Small intestine (tissue), 7 donors: ENCODE measurements around the gene GOLGA8A. TPM values are rescaled to one million over a fixed set of nuclear protein-coding genes. Genes with fewer than 3 reads are reported as not detected.

ENCODE experiments used
- DNase-seq, 2 donors: peaks; one replicate each; pipeline versions ENCODE4 v3.0.0 to v3.0.0-alpha.2; 2013
- FAIRE-seq: peaks from 2 replicates; lab custom pipeline; 2012; peaks lifted over from hg19 to GRCh38; lab: Jason Lieb, UNC
- H3K27ac ChIP-seq, 3 donors: one replicate each; pipeline ENCODE4 v1.5.1; 2013; ENCODE audit warnings: low read length in 2 of 3, mild to moderate bottlenecking in 2 of 3, control low read depth in 1 of 3, inconsistent platforms in 1 of 3, low read depth in 1 of 3, moderate library complexity in 1 of 3
- H3K27me3 ChIP-seq, 3 donors: one replicate each; pipeline ENCODE4 v1.6.1; 2013; ENCODE audit warnings: low read length in 3 of 3, inconsistent platforms in 1 of 3; ENCODE audit not compliant: control insufficient read depth in 3 of 3, insufficient read depth in 3 of 3
- H3K36me3 ChIP-seq, 3 donors: one replicate each; pipeline ENCODE4 v1.6.1; 2013; ENCODE audit warnings: low read length in 3 of 3, inconsistent platforms in 1 of 3, low read depth in 1 of 3, mild to moderate bottlenecking in 1 of 3, moderate library complexity in 1 of 3; ENCODE audit not compliant: control insufficient read depth in 3 of 3, insufficient read depth in 2 of 3
- H3K4me1 ChIP-seq, 3 donors: one replicate each; pipeline ENCODE4 v1.6.1; 2013; ENCODE audit warnings: low read length in 2 of 3, inconsistent platforms in 1 of 3, low read depth in 1 of 3, mild to moderate bottlenecking in 1 of 3, moderate library complexity in 1 of 3; ENCODE audit not compliant: control insufficient read depth in 3 of 3, insufficient read depth in 2 of 3
- H3K4me3 ChIP-seq, 3 donors: one replicate each; pipeline ENCODE4 v1.5.1; 2013; ENCODE audit warnings: low read length in 3 of 3, control low read depth in 1 of 3, inconsistent platforms in 1 of 3, low read depth in 1 of 3, mild to moderate bottlenecking in 1 of 3, moderate library complexity in 1 of 3
- H3K9me3 ChIP-seq, 2 donors: one replicate each; pipeline ENCODE4 v1.6.1; 2013; ENCODE audit warnings: low read depth in 1 of 2, low read length in 1 of 2; ENCODE audit not compliant: control insufficient read depth in 2 of 2, insufficient read depth in 1 of 2
- WGBS, 3 donors: extraction: QIAGEN DNeasy Blood & Tissue Kit; methylation state at CpG; one replicate each; pipeline ENCODE4 v1.1.7; 2013; 5-methylcytosine and 5-hydroxymethylcytosine counted together
- polyA plus RNA-seq, 4 donors: library from polyadenylated mRNA; stranded (reverse) in 3 of 4; unstranded in 1 of 4; fragments of 200-250 nt in 3 of 4; fragments of 120-200 nt in 1 of 4; gene quantifications; one replicate each; pipeline versions ENCODE4 v1.2.1 to v1.2.3, GENCODE V29; 2013
- donor health status: healthy with polysubstance abuse.
- donor health status: control.
- donor health status: control.
- donor health status: Bipolar disorder and iron deficiency.
- donor health status: healthy.

GOLGA8A gene
- polyA plus RNA-seq, 4 donors, result 6.5 to 67.6 (median 23.5) TPM

- DNase-seq (no peak), FAIRE-seq (peak; percentile 96)
- Histone ChIP-seq H3K36me3 (no peaks in the 10 kb centered on the region), H3K4me3 (no peak overlapping the region), H3K27ac (no peak overlapping the region), H3K4me1 (no peaks in the 10 kb centered on the region), H3K27me3 (no peaks in the 10 kb centered on the region), H3K9me3 (no peaks in the 10 kb centered on the region)
- WGBS, 3 donors, result 86 to 92% (median 90%) methylated on average over 1 of the region's 1 CpG
These were observed 22.8 kb upstream of the GOLGA8A start for GRCh38 chr15:34460451-34460850.

GRCh38 chr15:34456658-34457057 lies 19.1 kb upstream of the GOLGA8A start:
- no peak overlapping the region for H3K27ac ChIP-seq
- no peak overlapping the region for H3K4me3 ChIP-seq
- no peaks in the 10 kb centered on the region for H3K36me3 ChIP-seq
- 75 to 83% (median 75%) methylated on average over 9 of the region's 9 CpGs for WGBS, 3 donors
- no peaks in the 10 kb centered on the region for H3K9me3 ChIP-seq
- H3K27me3 ChIP-seq, result no peaks in the 10 kb centered on the region
- DNase-seq (no peak), FAIRE-seq (no peak)
- no peaks in the 10 kb centered on the region for H3K4me1 ChIP-seq

GRCh38 chr15:34442891-34443290 lies 5.3 kb upstream of the GOLGA8A start:
- Histone ChIP-seq H3K4me3 (no peak overlapping the region), H3K9me3 (no peaks in the 10 kb centered on the region), H3K27ac (no peak overlapping the region), H3K4me1 (no peaks in the 10 kb centered on the region), H3K36me3 (no peaks in the 10 kb centered on the region), H3K27me3 (no peaks in the 10 kb centered on the region)
- no peak for DNase-seq
- FAIRE-seq, result no peak
- 72 to 85% (median 79%) methylated on average over 7 of the region's 7 CpGs for WGBS, 3 donors

- FAIRE-seq (no peak), DNase-seq (no peak)
- Histone ChIP-seq H3K9me3 (no peaks in the 10 kb centered on the region), H3K27ac (no peak overlapping the region), H3K36me3 (no peaks in the 10 kb centered on the region), H3K27me3 (peaks cover 0 to 15% (median 0%) of the 10 kb centered on the region in 3 donors), H3K4me3 (no peak overlapping the region), H3K4me1 (peaks cover 0 to 3% (median 0%) of the 10 kb centered on the region in 3 donors)
- 55 to 72% (median 64%) methylated on average over 5 of the region's 5 CpGs for WGBS, 3 donors
These were observed 2.3 kb upstream of the GOLGA8A start for GRCh38 chr15:34439878-34440277.

- no peaks in the 10 kb centered on the region for H3K9me3 ChIP-seq
- peak overlapping the region; percentile 7 to 87 (median 35) for H3K4me3 ChIP-seq
- WGBS, 3 donors, result 0 to 2% (median 0%) methylated on average over 40 to 70 of the region's 70 CpGs
- FAIRE-seq (no peak), DNase-seq (peak; percentile 27 to 36)
- H3K36me3 ChIP-seq, result no peaks in the 10 kb centered on the region
- peaks cover 0 to 15% (median 0%) of the 10 kb centered on the region in 3 donors for H3K27me3 ChIP-seq
- H3K4me1 ChIP-seq, result peaks cover 0 to 3% (median 0%) of the 10 kb centered on the region in 3 donors
- peak overlapping the region in 1 of 3 donors; percentile 8 for H3K27ac ChIP-seq
These were observed 609 bp downstream of the GOLGA8A start for GRCh38 chr15:34436956-34437442.

- H3K27ac ChIP-seq, result peak overlapping the region in 1 of 3 donors; percentile 8
- H3K4me1 ChIP-seq, result peaks cover 0 to 3% (median 0%) of the 10 kb centered on the region in 3 donors
- peak in 1 of 2 donors; percentile 4 for DNase-seq
These were observed 1.3 kb downstream of the GOLGA8A start for GRCh38 chr15:34436126-34436955.

GRCh38 chr15:34435658-34436057 lies 1.9 kb downstream of the GOLGA8A start:
- H3K4me1 ChIP-seq, result peaks cover 0 to 3% (median 0%) of the 10 kb centered on the region in 3 donors
- WGBS, 3 donors, result 61 to 81% (median 66%) methylated on average over 10 to 11 of the region's 11 CpGs
- no peak overlapping the region for H3K4me3 ChIP-seq
- no peaks in the 10 kb centered on the region for H3K9me3 ChIP-seq
- peaks cover 0 to 15% (median 0%) of the 10 kb centered on the region in 3 donors for H3K27me3 ChIP-seq
- DNase-seq (no peak), FAIRE-seq (no peak)
- peaks cover 0 to 1% (median 0%) of the 10 kb centered on the region in 3 donors for H3K36me3 ChIP-seq
- no peak overlapping the region for H3K27ac ChIP-seq

More at GRCh38 chr15:34436126-34436955, 1.3 kb downstream of the GOLGA8A start:
- Histone ChIP-seq H3K36me3 (no peaks in the 10 kb centered on the region), H3K27me3 (peaks cover 0 to 15% (median 0%) of the 10 kb centered on the region in 3 donors), H3K4me3 (peak overlapping the region; percentile 7 to 87 (median 35)), H3K9me3 (no peaks in the 10 kb centered on the region)
- no peak for FAIRE-seq
- 2 to 11% (median 6%) methylated on average over 29 to 31 of the region's 31 CpGs for WGBS, 3 donors

GRCh38 chr15:34434627-34435305 lies 2.8 kb downstream of the GOLGA8A start:
- no peak overlapping the region for H3K27ac ChIP-seq
- no peak for DNase-seq
- peaks cover 0 to 2% (median 0%) of the 10 kb centered on the region in 3 donors for H3K36me3 ChIP-seq
- H3K9me3 ChIP-seq, result no peaks in the 10 kb centered on the region
- FAIRE-seq, result no peak
- H3K4me3 ChIP-seq, result no peak overlapping the region
- H3K4me1 ChIP-seq, result peaks cover 0 to 3% (median 0%) of the 10 kb centered on the region in 3 donors
- WGBS, 3 donors, result 88 to 90% (median 88%) methylated on average over 20 of the region's 20 CpGs
- peaks cover 0 to 15% (median 0%) of the 10 kb centered on the region in 3 donors for H3K27me3 ChIP-seq
